Stomach (tissue), 19 donors: ENCODE data around the gene MICAL2. TPM values are rescaled to one million over a fixed set of nuclear protein-coding genes. Genes with fewer than 3 reads are reported as not detected.

Experiments
- DNase-seq, 2 donors: peaks; one replicate each; pipeline versions ENCODE4 v3.0.0 to v3.0.0-alpha.2; 2013 to 2019
- H3K27ac ChIP-seq, 5 donors: fragments of 200-600 bp in 4 of 5; sonication (generic) in 4 of 5; one replicate each; pipeline ENCODE4 v1.5.1; 2013 to 2019; ENCODE audit warnings: mild to moderate bottlenecking in 1 of 5, moderate library complexity in 1 of 5
- H3K27me3 ChIP-seq, 3 donors: fragments of 200-600 bp; sonication (generic); one replicate each; pipeline ENCODE4 v1.5.1; 2017 to 2019; ENCODE audit warnings: mixed run types in 1 of 3
- H3K36me3 ChIP-seq, 4 donors: fragments of 200-600 bp; sonication (generic); 1 replicate in 3 of 4; 2 replicates in 1 of 4; pipeline ENCODE4 v1.5.1; 2016 to 2019
- H3K4me1 ChIP-seq, 4 donors: fragments of 200-600 bp; sonication (generic); one replicate each; pipeline ENCODE4 v1.5.1; 2016 to 2019
- H3K4me3 ChIP-seq, 4 donors: fragments of 200-600 bp; sonication (generic) in 3 of 4; one replicate each; pipeline ENCODE4 v1.5.1; 2016 to 2019; ENCODE audit warnings: mild to moderate bottlenecking in 1 of 4
- H3K9me3 ChIP-seq, 4 donors: fragments of 200-600 bp; sonication (generic); one replicate each; pipeline ENCODE4 v1.5.1; 2016 to 2019
- EP300 ChIP-seq: sonication (generic); formaldehyde crosslinking; IDR thresholded peaks from one replicate; pipeline ENCODE4 v1.6.1; 2017; ENCODE audit warnings: antibody characterized with exemption
- POLR2A ChIP-seq, 4 donors: fragments of 450-650 bp; IDR thresholded peaks; one replicate each; pipeline ENCODE4 v1.6.1; 2016; ENCODE audit warnings: antibody characterized with exemption in 4 of 4, control low read depth in 2 of 4, mild to moderate bottlenecking in 1 of 4, moderate library complexity in 1 of 4
- POLR2AphosphoS5 ChIP-seq, 3 donors: sonication (generic); formaldehyde crosslinking; IDR thresholded peaks; one replicate each; pipeline ENCODE4 v1.6.1; 2016; ENCODE audit warnings: antibody characterized with exemption in 3 of 3
- WGBS, 5 donors: extraction: QIAGEN DNeasy Blood & Tissue Kit in 3 of 5; methylation state at CpG; one replicate each; pipeline versions ENCODE4 v1.1.5 to v1.1.7; 2013 to 2018; 5-methylcytosine and 5-hydroxymethylcytosine counted together
- intact Hi-C: fragments of 100-400 bp; cut with DNase I; formaldehyde crosslinking; loops from one replicate; pipeline ENCODE4 v1.15.1; 2023; ENCODE audit warnings: low total_unique reads
- long read RNA-seq, 10 donors: transcript quantifications; one replicate each; lab custom pipeline, GENCODE V29; 2026
- polyA plus RNA-seq, 3 donors: library from polyadenylated mRNA; stranded (reverse); fragments of 200-250 nt; gene quantifications; one replicate each; pipeline ENCODE4 v1.2.3, GENCODE V29; 2013
- total RNA-seq, 5 donors: library from RNA; depleted of rRNA; stranded (reverse); fragments of >200 nt; gene quantifications; one replicate each; pipeline versions ENCODE4 v1.1.0 to v1.2.3, GENCODE V29; 2014 to 2016
- TF ChIP-seq, protein P1 (sequence below), 7 experiments: fragments of 450-650 bp in 4 of 7; fragments of 200-600 bp in 3 of 7; sonication (generic) in 3 of 7; IDR thresholded peaks; one replicate each; pipeline ENCODE4 v1.5.1; 2016 to 2019; ENCODE audit warnings: antibody characterized with exemption in 7 of 7, control low read depth in 2 of 7, mild to moderate bottlenecking in 1 of 7
- donor health status: healthy with polysubstance abuse.
- donor health status: Bipolar disorder and iron deficiency.
- donor health status: healthy.

The MICAL2 gene, protein sequence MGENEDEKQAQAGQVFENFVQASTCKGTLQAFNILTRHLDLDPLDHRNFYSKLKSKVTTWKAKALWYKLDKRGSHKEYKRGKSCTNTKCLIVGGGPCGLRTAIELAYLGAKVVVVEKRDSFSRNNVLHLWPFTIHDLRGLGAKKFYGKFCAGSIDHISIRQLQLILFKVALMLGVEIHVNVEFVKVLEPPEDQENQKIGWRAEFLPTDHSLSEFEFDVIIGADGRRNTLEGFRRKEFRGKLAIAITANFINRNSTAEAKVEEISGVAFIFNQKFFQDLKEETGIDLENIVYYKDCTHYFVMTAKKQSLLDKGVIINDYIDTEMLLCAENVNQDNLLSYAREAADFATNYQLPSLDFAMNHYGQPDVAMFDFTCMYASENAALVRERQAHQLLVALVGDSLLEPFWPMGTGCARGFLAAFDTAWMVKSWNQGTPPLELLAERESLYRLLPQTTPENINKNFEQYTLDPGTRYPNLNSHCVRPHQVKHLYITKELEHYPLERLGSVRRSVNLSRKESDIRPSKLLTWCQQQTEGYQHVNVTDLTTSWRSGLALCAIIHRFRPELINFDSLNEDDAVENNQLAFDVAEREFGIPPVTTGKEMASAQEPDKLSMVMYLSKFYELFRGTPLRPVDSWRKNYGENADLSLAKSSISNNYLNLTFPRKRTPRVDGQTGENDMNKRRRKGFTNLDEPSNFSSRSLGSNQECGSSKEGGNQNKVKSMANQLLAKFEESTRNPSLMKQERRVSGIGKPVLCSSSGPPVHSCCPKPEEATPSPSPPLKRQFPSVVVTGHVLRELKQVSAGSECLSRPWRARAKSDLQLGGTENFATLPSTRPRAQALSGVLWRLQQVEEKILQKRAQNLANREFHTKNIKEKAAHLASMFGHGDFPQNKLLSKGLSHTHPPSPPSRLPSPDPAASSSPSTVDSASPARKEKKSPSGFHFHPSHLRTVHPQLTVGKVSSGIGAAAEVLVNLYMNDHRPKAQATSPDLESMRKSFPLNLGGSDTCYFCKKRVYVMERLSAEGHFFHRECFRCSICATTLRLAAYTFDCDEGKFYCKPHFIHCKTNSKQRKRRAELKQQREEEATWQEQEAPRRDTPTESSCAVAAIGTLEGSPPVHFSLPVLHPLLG
- 100 to 1,000 TPM in 2 of 5 donors, 10 to 100 TPM in 3; 82.6 to 165 (median 86.1) TPM for total RNA-seq
- polyA plus RNA-seq: 10 to 100 TPM; 11.2 to 31.4 (median 13.3) TPM
- long read RNA-seq, donor 1: 0 reads
- long read RNA-seq, donor 2, full-length matches to known transcripts: 1 of 1 reads
- long read RNA-seq, donor 2, partial matches to known transcripts: 0 of 1 reads
- long read RNA-seq, donor 2, other reads (novel, unspliced or antisense): 0 of 1 reads
- long read RNA-seq, donor 3: 0 reads
- long read RNA-seq, donor 4: 0 reads
- long read RNA-seq, donor 5: 0 reads
- long read RNA-seq, donor 6, full-length matches to known transcripts: 2 of 2 reads
- long read RNA-seq, donor 6, partial matches to known transcripts: 0 of 2 reads
- long read RNA-seq, donor 6, other reads (novel, unspliced or antisense): 0 of 2 reads
- long read RNA-seq, donor 7: 0 reads
- long read RNA-seq, donor 8, partial matches to known transcripts: 0 of 1 reads
- long read RNA-seq, donor 8, other reads (novel, unspliced or antisense): 0 of 1 reads
- long read RNA-seq, donor 9: 0 reads
- long read RNA-seq, donor 10: 0 reads

DNA sequence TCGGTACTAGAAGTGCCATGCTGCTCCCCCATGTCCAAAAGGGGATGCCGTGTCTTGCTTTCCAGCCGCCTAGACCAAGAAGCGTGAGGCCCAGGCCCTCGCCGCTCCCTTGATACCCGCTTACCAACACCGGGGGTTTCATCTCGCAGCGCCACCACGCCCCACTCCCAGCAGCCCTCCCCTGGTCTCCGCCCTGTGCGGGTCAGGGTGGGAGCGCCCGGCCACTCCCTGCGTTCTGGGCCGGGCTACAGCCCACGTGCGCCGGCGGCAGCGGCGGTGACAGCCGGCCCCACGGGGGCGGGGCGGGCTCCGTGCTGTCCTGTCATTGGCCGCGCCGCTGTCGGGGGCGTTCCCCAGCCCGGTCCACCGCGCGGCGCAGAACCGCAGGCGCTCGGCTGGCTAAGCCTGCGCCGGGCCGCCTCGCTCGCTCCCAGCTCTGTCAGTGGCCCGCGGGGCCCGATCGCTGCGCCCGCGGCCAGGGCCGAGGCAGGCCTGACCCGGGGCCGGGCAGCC is at the start of gene MICAL2:
Gene MICAL2 (plus strand): TSS at position 390 of the 513 bp plus-strand sequence. CDS start 51,566 bp downstream, outside the sequence.
- Histone ChIP-seq H3K27me3 (no peaks in the 10 kb centered on the region), H3K27ac (peak within 1 kb of the TSS; percentile 85 to 97 (median 93)), H3K4me3 (peak within 1 kb of the TSS; percentile 79 to 91 (median 86)), H3K9me3 (no peaks in the 10 kb centered on the region), H3K4me1 (peaks cover 21 to 51% (median 41%) of the 10 kb centered on the region in 4 donors), H3K36me3 (no peaks in the 10 kb centered on the region)
- intact Hi-C loops: no loop called here
- TF ChIP-seq, protein P1, sequence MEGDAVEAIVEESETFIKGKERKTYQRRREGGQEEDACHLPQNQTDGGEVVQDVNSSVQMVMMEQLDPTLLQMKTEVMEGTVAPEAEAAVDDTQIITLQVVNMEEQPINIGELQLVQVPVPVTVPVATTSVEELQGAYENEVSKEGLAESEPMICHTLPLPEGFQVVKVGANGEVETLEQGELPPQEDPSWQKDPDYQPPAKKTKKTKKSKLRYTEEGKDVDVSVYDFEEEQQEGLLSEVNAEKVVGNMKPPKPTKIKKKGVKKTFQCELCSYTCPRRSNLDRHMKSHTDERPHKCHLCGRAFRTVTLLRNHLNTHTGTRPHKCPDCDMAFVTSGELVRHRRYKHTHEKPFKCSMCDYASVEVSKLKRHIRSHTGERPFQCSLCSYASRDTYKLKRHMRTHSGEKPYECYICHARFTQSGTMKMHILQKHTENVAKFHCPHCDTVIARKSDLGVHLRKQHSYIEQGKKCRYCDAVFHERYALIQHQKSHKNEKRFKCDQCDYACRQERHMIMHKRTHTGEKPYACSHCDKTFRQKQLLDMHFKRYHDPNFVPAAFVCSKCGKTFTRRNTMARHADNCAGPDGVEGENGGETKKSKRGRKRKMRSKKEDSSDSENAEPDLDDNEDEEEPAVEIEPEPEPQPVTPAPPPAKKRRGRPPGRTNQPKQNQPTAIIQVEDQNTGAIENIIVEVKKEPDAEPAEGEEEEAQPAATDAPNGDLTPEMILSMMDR (IDR thresholded peaks at IDR 0.05): peak in 1 of 7 experiments; percentile 21
- no peak for TF ChIP-seq POLR2A (IDR thresholded peaks at IDR 0.05)
- peak; percentile 74 to 86 (median 84) for TF ChIP-seq POLR2AphosphoS5 (IDR thresholded peaks at IDR 0.05)
- no peak for TF ChIP-seq EP300
- DNase-seq: peak; percentile 91 to 97
- 0 to 3% (median 0%) methylated on average over 19 to 56 of the region's 56 CpGs for WGBS, 5 donors

DNA sequence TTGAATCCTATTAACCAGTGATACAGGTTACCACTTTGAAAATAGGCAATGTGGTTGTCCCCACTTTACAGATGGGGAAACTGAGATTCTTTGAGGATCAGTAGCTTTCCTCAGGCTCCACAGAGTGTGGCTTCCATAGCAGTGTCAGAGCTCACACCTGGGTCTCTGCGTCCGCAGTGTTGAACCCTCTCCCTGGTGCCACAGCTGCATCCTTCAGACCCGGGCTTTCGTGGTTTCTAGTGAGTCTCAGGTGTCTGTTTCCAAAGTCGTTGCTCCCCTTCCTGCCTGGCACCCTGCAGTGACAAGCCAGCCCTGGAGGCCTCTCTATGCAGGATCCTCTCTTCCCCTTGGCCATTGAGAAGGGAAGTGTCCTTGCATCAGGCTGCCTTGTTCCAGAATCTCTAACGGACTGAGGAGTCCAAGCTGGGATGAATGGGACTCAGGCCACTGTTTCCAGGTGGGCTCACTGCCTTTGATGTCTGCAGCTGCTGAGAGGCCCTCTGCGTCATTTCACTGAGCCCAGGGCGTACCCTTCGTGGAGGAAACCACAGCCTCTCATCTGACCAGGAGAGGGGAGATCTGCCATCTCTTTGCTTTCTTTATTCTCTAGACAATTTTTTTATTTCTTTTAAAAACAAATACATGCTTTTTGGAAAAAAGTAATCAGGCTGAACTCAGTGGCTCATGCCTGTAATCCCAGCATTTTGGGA is 48.4 kb upstream of the MICAL2 start:
- peaks cover 0 to 10% (median 0%) of the 10 kb centered on the region in 4 donors for H3K9me3 ChIP-seq
- DNase-seq: no peak
- H3K4me1 ChIP-seq: peaks cover 0 to 12% (median 7%) of the 10 kb centered on the region in 4 donors
- no peak overlapping the region for H3K4me3 ChIP-seq
- no peaks in the 10 kb centered on the region for H3K36me3 ChIP-seq
- TF ChIP-seq, protein P1 (IDR thresholded peaks at IDR 0.05): no peak
- TF ChIP-seq POLR2A (IDR thresholded peaks at IDR 0.05) (no peak), EP300 (no peak), POLR2AphosphoS5 (IDR thresholded peaks at IDR 0.05) (no peak)
- WGBS, 5 donors: 69 to 76% (median 74%) methylated on average over 9 of the region's 9 CpGs
- H3K27me3 ChIP-seq: no peaks in the 10 kb centered on the region
- intact Hi-C loops: no loop called here
- H3K27ac ChIP-seq: no peak overlapping the region

DNA sequence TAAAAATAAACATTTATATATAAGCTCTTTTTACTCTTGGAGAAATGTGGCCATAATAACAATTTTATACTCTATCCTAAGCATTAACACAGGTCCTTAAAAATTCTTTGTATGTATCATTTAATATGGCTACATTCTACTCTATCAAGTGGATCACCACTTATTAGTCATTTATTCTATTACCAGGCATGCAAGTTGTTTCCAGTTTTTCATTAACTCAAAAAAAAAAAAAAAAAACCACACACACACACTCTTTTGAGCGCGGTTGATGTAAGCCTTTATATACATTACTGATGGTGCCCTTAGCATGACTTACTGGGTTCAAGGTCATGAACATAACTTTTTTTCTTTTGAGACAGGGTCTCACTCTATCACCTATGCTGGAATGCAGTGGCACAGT is 47.1 kb upstream of the MICAL2 start:
- Histone ChIP-seq H3K36me3 (no peaks in the 10 kb centered on the region), H3K27me3 (no peaks in the 10 kb centered on the region), H3K27ac (no peak overlapping the region), H3K4me3 (no peak overlapping the region), H3K9me3 (peaks cover 0 to 4% (median 0%) of the 10 kb centered on the region in 4 donors), H3K4me1 (peaks cover 0 to 15% (median 14%) of the 10 kb centered on the region in 4 donors)
- intact Hi-C loops: no loop called here
- no peak for DNase-seq
- 65 to 98% (median 94%) methylated on average over 2 of the region's 2 CpGs for WGBS, 5 donors
- TF ChIP-seq, protein P1 (IDR thresholded peaks at IDR 0.05): no peak
- TF ChIP-seq EP300: no peak
- TF ChIP-seq POLR2A (IDR thresholded peaks at IDR 0.05): no peak
- no peak for TF ChIP-seq POLR2AphosphoS5 (IDR thresholded peaks at IDR 0.05)
